WTC11 (cell line): ENCODE data around the gene SUPT4H1. TPM values are rescaled to one million over a fixed set of nuclear protein-coding genes. Genes with fewer than 3 reads are reported as not detected.

ENCODE experiments used
- ATAC-seq: fragments of 200-7000 bp; cut with Tn5 transposase; 2 replicates; pipeline ENCODE4 v1.10.0; 2021; ENCODE audit warnings: mild to moderate bottlenecking, moderate library complexity
- CTCF ChIA-PET: fragments of 300-600 bp; sonication (Branson Sonifier 250); formaldehyde crosslinking; loops from one replicate; lab custom pipeline; 2021; ENCODE audit warnings: antibody characterized with exemption; lab: Charles Lee
- POLR2A ChIA-PET: fragments of 350-600 bp; sonication (Branson Sonifier 250); formaldehyde crosslinking; loops from one replicate; lab custom pipeline; 2021; ENCODE audit warnings: antibody characterized with exemption; lab: Charles Lee
- DNase-seq: peaks from one replicate; pipeline ENCODE4 v3.0.0; 2021; ENCODE audit warnings: low spot score
- H3K27ac Mint-ChIP-seq: 2 replicates; pipeline ENCODE4 v1.8.0; 2021; ENCODE audit warnings: mixed read lengths
- H3K27me3 Mint-ChIP-seq: 2 replicates; pipeline ENCODE4 v1.8.0; 2021; ENCODE audit warnings: low read depth, mild to moderate bottlenecking, moderate library complexity, mixed read lengths
- H3K36me3 Mint-ChIP-seq: 2 replicates; pipeline ENCODE4 v1.8.0; 2021; ENCODE audit warnings: mixed read lengths
- H3K4me1 Mint-ChIP-seq: 2 replicates; pipeline ENCODE4 v1.8.0; 2022; ENCODE audit warnings: mixed read lengths
- H3K4me3 Mint-ChIP-seq: 2 replicates; pipeline ENCODE4 v1.8.0; 2021; ENCODE audit warnings: mild to moderate bottlenecking, moderate library complexity, mixed read lengths
- H3K9me3 Mint-ChIP-seq: 2 replicates; pipeline ENCODE4 v1.8.0; 2021; ENCODE audit warnings: mixed read lengths
- E2F4 ChIP-seq: sonication (generic); formaldehyde crosslinking; IDR thresholded peaks from 2 replicates; pipeline ENCODE4 v1.8.1; 2022; ENCODE audit warnings: low read depth, mild to moderate bottlenecking, moderate library complexity, missing genetic modification reagents, borderline replicate concordance
- E2F5 ChIP-seq: sonication (generic); formaldehyde crosslinking; IDR thresholded peaks from 2 replicates; pipeline ENCODE4 v1.8.1; 2022; ENCODE audit warnings: mild to moderate bottlenecking, moderate library complexity, missing genetic modification reagents
- FOXJ3 ChIP-seq: sonication (generic); formaldehyde crosslinking; IDR thresholded peaks from 2 replicates; pipeline ENCODE4 v1.9.0; 2021; ENCODE audit warnings: missing genetic modification reagents, mild to moderate bottlenecking, borderline replicate concordance
- GTF2I ChIP-seq: fragments of 250-450 bp; sonication (Bioruptor Pico); conservative IDR thresholded peaks from 2 replicates; pipeline ENCODE4 v1.4.0; 2021; ENCODE audit warnings: mild to moderate bottlenecking
- HMGXB4 ChIP-seq: sonication (generic); formaldehyde crosslinking; IDR thresholded peaks from 2 replicates; pipeline ENCODE4 v1.8.1; 2023; ENCODE audit warnings: mild to moderate bottlenecking, moderate library complexity, missing genetic modification reagents
- KAT7 ChIP-seq: sonication (generic); formaldehyde crosslinking; IDR thresholded peaks from 2 replicates; pipeline ENCODE4 v1.8.1; 2023; ENCODE audit warnings: missing genetic modification reagents, mild to moderate bottlenecking, borderline replicate concordance
- MLX ChIP-seq: sonication (generic); formaldehyde crosslinking; IDR thresholded peaks from 2 replicates; pipeline ENCODE4 v1.8.1; 2023; ENCODE audit warnings: mild to moderate bottlenecking, missing genetic modification reagents, moderate library complexity
- NFATC4 ChIP-seq: fragments of 250-450 bp; sonication (Bioruptor Pico); IDR thresholded peaks from 2 replicates; pipeline ENCODE4 v1.9.0; 2021; ENCODE audit warnings: mild to moderate bottlenecking
- NFYB ChIP-seq: sonication (generic); formaldehyde crosslinking; conservative IDR thresholded peaks from 2 replicates; pipeline ENCODE4 v1.8.0; 2022; ENCODE audit warnings: low read depth, missing genetic modification reagents
- NR3C1 ChIP-seq: sonication (generic); formaldehyde crosslinking; conservative IDR thresholded peaks from 2 replicates; pipeline ENCODE4 v1.8.1; 2023; ENCODE audit warnings: low read depth, mild to moderate bottlenecking, missing genetic modification reagents
- OVOL2 ChIP-seq: fragments of 250-450 bp; sonication (Bioruptor Pico); IDR thresholded peaks from 2 replicates; pipeline ENCODE4 v1.9.0; 2021; ENCODE audit warnings: mild to moderate bottlenecking, borderline replicate concordance
- PRDM15 ChIP-seq: sonication (generic); formaldehyde crosslinking; IDR thresholded peaks from 2 replicates; pipeline ENCODE4 v1.8.0; 2022; ENCODE audit warnings: missing genetic modification reagents
- PRRX2 ChIP-seq: fragments of 250-450 bp; sonication (Bioruptor Pico); IDR thresholded peaks from 2 replicates; pipeline ENCODE4 v1.8.0; 2021; ENCODE audit warnings: mild to moderate bottlenecking
- SOX15 ChIP-seq: fragments of 250-450 bp; sonication (Bioruptor Pico); IDR thresholded peaks from 2 replicates; pipeline ENCODE4 v1.9.0; 2021; ENCODE audit warnings: mild to moderate bottlenecking
- USF2 ChIP-seq: sonication (generic); formaldehyde crosslinking; IDR thresholded peaks from 2 replicates; pipeline ENCODE4 v1.8.1; 2023; ENCODE audit warnings: mild to moderate bottlenecking, missing genetic modification reagents, moderate library complexity
- ZBTB21 ChIP-seq: sonication (generic); formaldehyde crosslinking; IDR thresholded peaks from 2 replicates; pipeline ENCODE4 v1.8.1; 2023; ENCODE audit warnings: mild to moderate bottlenecking, missing genetic modification reagents, borderline replicate concordance
- ZNF423 ChIP-seq: fragments of 250-450 bp; sonication (Bioruptor Pico); IDR thresholded peaks from 2 replicates; pipeline ENCODE4 v2.1.2; 2022; ENCODE audit warnings: mild to moderate bottlenecking, moderate library complexity
- ZNF512 ChIP-seq: sonication (generic); formaldehyde crosslinking; IDR thresholded peaks from 2 replicates; pipeline ENCODE4 v1.8.1; 2022; ENCODE audit warnings: missing genetic modification reagents, borderline replicate concordance
- ZSCAN18 ChIP-seq: fragments of 250-450 bp; sonication (Bioruptor Pico); IDR thresholded peaks from 2 replicates; pipeline ENCODE4 v2.1.2; 2022; ENCODE audit warnings: mild to moderate bottlenecking, moderate library complexity
- total RNA-seq: library from RNA; stranded (reverse); gene quantifications from 3 replicates; pipeline ENCODE4 v1.2.3, GENCODE V29; 2021

Gene SUPT4H1
- total RNA-seq, 1 experiment from 2014 or later, result 85.5 TPM

GRCh38 chr17:58322581-58323185 is 29.3 kb downstream of the SUPT4H1 start (continued):
- no peak for TF ChIP-seq MLX

- Mint-ChIP-seq H3K27ac (no peak overlapping the region), H3K27me3 (peaks cover 47% of the 10 kb centered on the region), H3K4me1 (peaks cover 24% of the 10 kb centered on the region), H3K4me3 (no peak overlapping the region), H3K36me3 (0 out of 2 replicates have a peak, but pooled peaks cover 3% of the 10 kb centered on the region), H3K9me3 (no peaks in the 10 kb centered on the region)
- TF ChIP-seq KAT7 (CRISPR knock-in tag) (no peak), ZNF512 (CRISPR knock-in tag) (no peak), PRDM15 (no peak), E2F5 (no peak), FOXJ3 (no peak), ZNF423 (CRISPR knock-in tag) (no peak), ZSCAN18 (CRISPR knock-in tag) (no peak), NR3C1 (CRISPR knock-in tag) (no peak), USF2 (no peak), NFYB (CRISPR knock-in tag) (no peak), NFATC4 (CRISPR knock-in tag) (no peak), HMGXB4 (CRISPR knock-in tag) (no peak), OVOL2 (CRISPR knock-in tag) (no peak), E2F4 (CRISPR knock-in tag) (no peak), PRRX2 (CRISPR knock-in tag) (no peak), SOX15 (no peak), GTF2I (CRISPR knock-in tag) (no peak), ZBTB21 (CRISPR knock-in tag) (no peak)
- ChIA-PET CTCF (interaction anchor here (0.7 to 2.7 kb wide), 7 partner anchors 9 to 127 kb away, joined by 3 to 17 read pairs (median 4); partner anchors contain the start of gene RNF43), POLR2A (interaction anchor here (1.9 kb wide), 1 partner anchor 95 kb away, joined by 9 read pairs; the partner anchor contains the start of gene RNF43)
- DNase-seq (no peak), ATAC-seq (no peak)
Observed at GRCh38 chr17:58321571-58322525, 30.2 kb downstream of the SUPT4H1 start.
